ENCODE data around the gene CLSTN1. TPM values are rescaled to one million over a fixed set of nuclear protein-coding genes. Genes with fewer than 3 reads are reported as not detected.

The CLSTN1 gene
- polyA plus RNA-seq, 1 of the 3 experiments (the other 2 are of a cell fraction) = 59.6 TPM

- TF ChIP-seq NRF1 (IDR thresholded peaks at IDR 0.05; ENCODE audit: low read depth, low read length) = no peak
- TF ChIP-seq FOXM1 (IDR thresholded peaks at IDR 0.05; ENCODE audit: low read depth) = no peak
Observed at GRCh38 chr1:9821710-9822109, 2.1 kb downstream of the CLSTN1 start (continued).

- Histone ChIP-seq H3K36me3 (replicated peaks in 1 of 2; ENCODE audit: control insufficient read depth in 1 of 2, insufficient read depth in 2 of 2, low read length in 1 of 2) (peaks cover 0 to 5% of the 10 kb centered on the region in 2 experiments), H3F3A (replicated peaks; ENCODE audit: insufficient read depth) (peaks cover 24% of the 10 kb centered on the region), H4K20me1 (ENCODE audit: insufficient read depth) (peaks cover 25% of the 10 kb centered on the region), H2AFZ (ENCODE audit: low read depth) (no peak overlapping the region), H3K9me2 (no peaks in the 10 kb centered on the region), H3K9ac (no peak overlapping the region), H3K4me1 (ENCODE audit: control insufficient read depth in 1 of 2, insufficient read depth in 2 of 2, low read depth in 1 of 2, low read length in 1 of 2) (peaks cover 0 to 20% of the 10 kb centered on the region in 2 experiments; a peak in 3 of 4 replicates), H3K79me2 (ENCODE audit: insufficient read depth) (peaks cover 75% of the 10 kb centered on the region), H3K27me3 (ENCODE audit: insufficient read depth) (no peaks in the 10 kb centered on the region), H3K9me3 (no peaks in the 10 kb centered on the region), H3K4me2 (no peak overlapping the region), H3K27ac (ENCODE audit: low read depth in 2 of 2, low read length in 1 of 2) (no peak overlapping the region), H3K4me3 (ENCODE audit: low read depth in 2 of 2, low read length in 1 of 2) (no peak overlapping the region)
- TF ChIP-seq ELF1 (IDR thresholded peaks at IDR 0.05) (no peak), MEF2A (IDR thresholded peaks at IDR 0.05; ENCODE audit: borderline replicate concordance, low read depth) (no peak), SIN3A (IDR thresholded peaks at IDR 0.05; ENCODE audit: borderline replicate concordance, low read depth, low read length) (no peak), NRF1 (IDR thresholded peaks at IDR 0.05; ENCODE audit: low read depth, low read length) (no peak), CHD2 (IDR thresholded peaks at IDR 0.05; ENCODE audit: low read length, partially characterized antibody) (no peak), REST (IDR thresholded peaks at IDR 0.05; ENCODE audit: low read depth, low read length) (no peak), TCF12 (IDR thresholded peaks at IDR 0.05) (no peak), FOXM1 (IDR thresholded peaks at IDR 0.05; ENCODE audit: low read depth) (no peak), GABPA (IDR thresholded peaks at IDR 0.05; ENCODE audit: low read depth) (no peak), EZH2phosphoT487 (IDR thresholded peaks at IDR 0.05; ENCODE audit: borderline replicate concordance, low read depth) (no peak), JUND (IDR thresholded peaks at IDR 0.05) (no peak), RFX5 (IDR thresholded peaks at IDR 0.05; ENCODE audit: low read length) (no peak), FOSL2 (IDR thresholded peaks at IDR 0.05; ENCODE audit: borderline replicate concordance, low read depth) (no peak), IRF3 (IDR thresholded peaks at IDR 0.05; ENCODE audit: low read depth, low read length) (no peak), MXI1 (IDR thresholded peaks at IDR 0.05; ENCODE audit: low read depth, low read length) (no peak), RAD21 (IDR thresholded peaks at IDR 0.05; ENCODE audit: low read length) (no peak)
- CTCF ChIA-PET = interaction anchor here (0.7 to 1.3 kb wide), 3 partner anchors 48 to 201 kb away, joined by 3 to 4 read pairs (median 4); no protein-coding TSS in a partner anchor
- DNase-seq = no peak
- 90% methylated on average over 3 of the region's 3 CpGs for WGBS (ENCODE audit: low lambda C conversion rate)
- POLR2A ChIA-PET = no interaction called here
Observed at GRCh38 chr1:9820521-9820920, 3.2 kb downstream of the CLSTN1 start.

All from SK-N-SH (cell line).